Measurements from ENCODE around the gene GPR141.

The GPR141 gene, protein sequence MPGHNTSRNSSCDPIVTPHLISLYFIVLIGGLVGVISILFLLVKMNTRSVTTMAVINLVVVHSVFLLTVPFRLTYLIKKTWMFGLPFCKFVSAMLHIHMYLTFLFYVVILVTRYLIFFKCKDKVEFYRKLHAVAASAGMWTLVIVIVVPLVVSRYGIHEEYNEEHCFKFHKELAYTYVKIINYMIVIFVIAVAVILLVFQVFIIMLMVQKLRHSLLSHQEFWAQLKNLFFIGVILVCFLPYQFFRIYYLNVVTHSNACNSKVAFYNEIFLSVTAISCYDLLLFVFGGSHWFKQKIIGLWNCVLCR

DNA sequence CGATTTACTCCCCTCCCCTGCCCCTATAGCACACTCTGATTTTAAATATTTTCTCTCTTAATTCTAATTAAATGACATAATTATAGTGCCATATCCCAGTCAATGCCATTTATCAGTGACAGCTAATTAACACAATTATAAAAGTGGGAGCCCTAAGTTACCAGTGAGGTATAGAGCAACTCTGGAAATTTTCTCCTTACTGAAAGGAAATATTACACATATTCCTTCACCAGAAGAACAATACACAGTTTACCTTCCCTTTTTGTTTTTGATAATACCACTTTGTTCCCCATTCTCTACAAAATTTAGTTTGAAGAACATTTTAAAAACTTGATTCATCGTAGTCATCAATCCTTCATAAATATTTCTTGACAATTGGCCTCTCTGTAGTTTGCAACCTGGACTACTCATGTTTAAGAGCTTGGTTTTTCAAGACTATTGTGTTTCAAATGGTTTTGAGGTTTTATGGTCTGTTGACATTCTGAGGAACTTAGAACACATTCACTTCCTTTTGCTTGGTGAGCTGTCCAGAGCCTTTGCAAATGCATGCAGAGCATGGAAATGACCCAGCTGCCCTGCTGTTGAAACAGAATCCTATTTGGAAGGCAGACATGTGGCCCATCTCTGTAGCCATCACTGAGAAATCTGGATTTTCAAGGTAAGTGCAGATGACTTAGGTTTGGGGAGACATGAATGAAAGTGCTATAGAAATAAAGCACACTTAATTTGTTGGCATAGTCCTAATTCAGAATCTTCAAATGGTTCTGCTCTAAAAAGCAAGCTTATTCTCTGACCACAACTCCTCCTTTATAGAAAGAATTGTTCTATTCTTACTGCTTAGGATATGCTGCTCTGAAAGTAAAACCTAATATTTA, at the start of gene GPR141:
Gene GPR141 (plus strand): TSS at position 521 of the 875 bp plus-strand sequence. CDS start 56,628 bp downstream, outside the sequence.
- DNase-seq, result no peak

DNA sequence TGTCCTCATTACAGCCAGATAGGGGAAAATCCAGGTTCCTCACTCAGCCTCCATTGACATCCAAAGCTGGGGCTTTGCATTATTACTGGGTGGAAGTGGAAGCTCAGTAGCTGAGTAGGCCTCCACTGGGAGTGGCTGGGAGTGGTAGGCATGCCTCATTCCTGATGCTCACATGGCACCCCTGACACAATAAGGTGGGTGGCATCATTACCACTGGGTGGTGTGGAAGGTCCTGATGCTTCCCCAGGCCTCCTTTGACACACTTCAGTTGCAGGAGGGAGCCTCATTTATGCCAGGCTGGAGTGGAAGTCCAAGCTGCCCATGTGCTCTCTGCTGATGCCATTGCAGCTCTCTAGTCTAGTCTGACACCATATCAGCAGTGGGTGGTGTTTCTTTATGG, 48.2 kb upstream of the GPR141 start:
- DNase-seq, result no peak

DNA sequence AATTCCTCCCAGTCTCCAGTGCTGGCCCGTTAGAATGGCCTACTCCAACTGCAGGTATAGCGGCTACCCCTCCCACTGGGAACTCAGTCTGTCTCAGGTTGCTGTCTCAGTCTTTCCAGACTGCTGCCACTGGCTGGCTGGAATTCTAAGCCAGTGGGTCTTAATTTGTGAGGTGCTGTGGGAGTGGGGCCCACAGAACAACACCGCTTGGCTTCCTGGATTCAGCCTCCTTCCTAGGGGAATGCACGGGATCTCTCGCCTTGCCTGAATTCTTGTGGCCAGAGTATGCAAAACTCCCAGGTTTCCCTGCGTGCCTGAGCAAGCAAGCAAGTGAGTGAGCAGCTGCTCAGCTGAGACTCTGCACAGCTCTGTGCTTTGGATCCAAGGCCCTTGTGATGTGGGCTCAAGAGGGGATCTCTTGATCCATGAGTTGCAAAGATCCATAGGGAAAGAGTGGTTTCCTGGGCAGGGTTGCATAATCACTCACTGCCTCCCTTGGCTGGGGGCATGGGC, 41.5 kb upstream of the GPR141 start:
- no peak for DNase-seq

DNA sequence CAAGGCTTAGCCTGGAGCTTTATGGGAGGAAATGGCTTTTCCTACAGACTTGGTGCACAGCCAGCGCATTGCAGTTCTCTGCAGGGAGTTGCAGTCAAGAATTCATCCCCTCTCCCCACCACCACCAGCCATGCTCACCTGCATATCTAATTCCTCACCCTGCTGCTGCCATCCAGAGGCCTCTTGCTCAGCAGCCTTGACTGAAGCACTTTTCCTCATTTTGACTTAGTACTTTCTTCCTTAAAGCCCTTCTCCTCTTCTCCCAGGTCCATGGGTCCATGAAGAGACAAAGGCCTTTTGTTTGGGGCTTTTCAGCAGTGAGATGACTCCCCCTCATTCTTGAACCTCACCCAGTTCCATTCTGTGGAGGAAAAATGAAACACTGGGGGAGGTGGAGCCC, 39.7 kb upstream of the GPR141 start:
- DNase-seq, result peak; percentile 7

DNA sequence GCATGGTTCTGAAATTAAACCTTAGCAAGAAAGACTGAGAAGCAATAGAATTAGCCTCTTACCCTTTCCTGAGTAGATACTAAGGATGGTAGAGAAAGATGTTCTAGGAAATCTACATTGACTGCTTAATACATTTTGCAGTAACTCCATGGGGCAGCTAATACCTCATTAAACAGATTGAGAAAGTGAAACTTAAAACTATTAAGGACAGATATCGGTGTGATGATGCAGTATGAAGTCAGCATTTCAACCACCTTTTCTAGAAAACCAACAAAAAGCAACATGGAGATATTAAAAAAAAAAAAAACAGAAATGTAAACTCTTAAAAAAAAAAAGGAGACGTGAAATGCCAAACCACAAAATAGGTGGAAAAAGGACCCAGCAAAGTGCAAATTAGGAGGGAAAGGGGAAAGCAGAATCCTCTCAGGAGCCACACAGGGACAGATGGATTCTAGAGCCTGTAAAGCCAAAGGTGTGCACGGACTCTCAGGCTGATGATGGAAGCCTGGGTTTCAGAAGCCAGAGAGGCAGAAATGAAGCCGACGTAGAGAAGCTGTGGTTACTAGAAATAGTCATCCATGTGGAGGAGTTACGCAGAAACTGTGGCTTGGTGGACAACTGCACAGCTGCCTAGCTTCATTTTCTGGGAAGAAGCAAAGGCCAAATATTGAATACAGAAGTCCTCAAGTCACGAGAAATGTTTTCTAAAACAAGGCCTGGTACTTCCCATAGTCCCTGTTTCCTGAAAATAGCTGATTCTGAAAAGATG, 38.1 kb upstream of the GPR141 start:
- no peak for DNase-seq

DNA sequence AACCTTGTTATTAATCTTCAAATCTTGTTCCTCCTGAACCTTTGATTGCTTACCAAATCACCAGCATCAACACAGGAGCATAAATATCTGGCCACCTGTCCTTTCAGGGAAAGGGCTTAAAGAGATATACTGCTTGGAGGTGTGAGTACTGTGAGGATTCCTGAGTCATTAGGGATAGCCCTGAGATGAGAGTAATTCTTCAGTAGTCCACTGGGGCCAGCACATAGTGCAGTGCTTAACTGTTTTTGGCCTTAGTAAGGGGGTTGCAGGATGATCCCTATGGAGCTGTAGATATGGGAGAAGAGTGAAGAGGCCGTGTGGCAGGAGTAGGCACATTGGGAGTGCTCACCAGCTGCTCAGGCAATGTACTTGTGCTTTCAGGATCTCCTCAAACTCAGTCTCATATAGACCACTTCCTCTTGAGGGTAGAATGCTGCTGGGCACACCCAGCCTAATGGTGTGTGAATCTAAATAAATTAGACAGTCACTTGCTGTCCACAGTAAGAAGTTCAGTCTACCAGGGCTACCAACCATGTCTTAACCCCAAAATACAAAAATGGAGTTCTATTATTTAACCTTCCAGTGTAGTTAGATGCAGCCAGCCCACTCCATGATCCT, 26.5 kb upstream of the GPR141 start:
- DNase-seq, result no peak

DNA sequence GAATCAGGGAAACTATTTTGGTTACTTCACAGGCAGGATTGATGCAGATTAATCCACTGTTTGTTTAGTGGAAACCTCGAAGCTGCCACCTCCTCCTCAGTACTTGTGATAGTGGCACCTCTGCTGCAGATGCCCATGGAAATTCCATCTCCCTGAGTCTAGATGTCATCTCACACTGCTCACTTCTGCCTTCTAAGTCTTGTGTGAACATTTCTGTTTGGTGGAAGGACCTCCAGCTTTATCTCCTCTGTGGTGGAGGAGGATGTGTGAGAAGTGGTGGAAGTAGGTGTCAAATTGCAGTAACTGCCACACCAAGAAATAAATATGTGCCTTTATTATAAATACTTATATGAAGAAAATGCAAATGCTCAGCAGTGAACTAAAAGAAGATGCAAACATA, 25.8 kb upstream of the GPR141 start:
- no peak for DNase-seq

DNA sequence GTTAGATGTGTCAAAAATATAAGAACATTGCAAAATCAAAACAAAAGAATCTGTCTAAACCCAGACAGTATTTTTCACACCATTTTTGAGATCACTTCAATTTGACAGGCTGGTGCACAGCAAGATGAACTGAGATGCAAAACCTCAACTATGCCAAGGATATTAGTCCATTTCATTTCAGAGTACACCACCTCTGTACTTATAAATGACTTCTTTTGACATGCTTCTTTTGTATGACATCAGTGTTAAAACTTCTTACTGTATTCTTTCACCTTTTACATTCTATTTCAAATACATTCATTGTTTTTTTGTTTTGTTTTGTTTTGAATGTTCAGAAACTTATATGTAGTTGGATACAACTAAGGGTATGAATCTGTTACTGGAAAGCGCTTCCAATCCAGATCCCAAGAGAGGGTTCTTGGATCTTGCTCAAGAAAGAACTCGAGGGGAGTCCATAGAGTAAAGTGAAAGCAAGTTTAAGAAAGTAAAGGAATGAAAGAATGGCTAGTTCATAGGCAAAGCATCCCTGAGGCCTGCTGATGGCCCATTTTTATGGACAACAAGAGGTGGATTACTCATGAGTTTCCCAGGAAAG, 23.5 kb upstream of the GPR141 start:
- DNase-seq, result no peak

DNA sequence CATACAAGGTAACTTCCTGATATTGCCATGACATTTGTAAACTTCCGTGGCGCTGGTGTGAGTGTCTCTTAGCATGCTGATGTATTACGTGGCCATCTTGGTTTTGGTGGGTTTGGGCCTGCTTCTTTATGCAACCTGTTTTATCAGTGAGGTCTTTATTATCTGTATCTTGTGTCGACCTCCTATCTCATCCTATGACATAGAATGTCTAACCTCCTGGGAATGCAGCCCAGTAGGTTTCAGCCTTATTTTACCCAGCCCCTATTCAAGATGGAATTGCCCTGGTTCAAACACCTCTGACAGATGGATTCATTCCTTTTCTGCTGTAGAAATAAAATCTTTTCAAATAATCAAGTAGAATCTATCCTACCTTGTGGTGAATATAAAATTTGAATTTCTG, 23.0 kb upstream of the GPR141 start:
- no peak for DNase-seq

DNA sequence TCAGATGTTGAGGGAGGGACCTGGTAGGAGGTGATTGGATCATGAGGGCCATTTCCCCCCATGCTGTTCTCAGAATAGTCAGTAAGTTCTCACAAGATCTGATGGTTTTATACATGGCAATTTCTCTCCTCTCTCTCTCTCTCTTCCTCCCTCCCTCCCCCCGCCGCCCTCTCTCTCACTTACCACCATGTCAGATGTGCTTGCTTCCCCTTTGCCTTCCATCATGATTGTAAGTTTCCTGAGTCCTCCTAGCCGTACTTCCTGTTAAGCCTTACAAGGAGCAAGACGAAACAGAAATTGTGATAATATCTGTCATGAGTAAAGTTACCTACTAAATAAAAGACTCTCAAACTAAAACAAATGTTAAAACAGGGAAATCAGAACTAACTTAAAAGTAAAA, 19.9 kb upstream of the GPR141 start:
- no peak for DNase-seq

DNA sequence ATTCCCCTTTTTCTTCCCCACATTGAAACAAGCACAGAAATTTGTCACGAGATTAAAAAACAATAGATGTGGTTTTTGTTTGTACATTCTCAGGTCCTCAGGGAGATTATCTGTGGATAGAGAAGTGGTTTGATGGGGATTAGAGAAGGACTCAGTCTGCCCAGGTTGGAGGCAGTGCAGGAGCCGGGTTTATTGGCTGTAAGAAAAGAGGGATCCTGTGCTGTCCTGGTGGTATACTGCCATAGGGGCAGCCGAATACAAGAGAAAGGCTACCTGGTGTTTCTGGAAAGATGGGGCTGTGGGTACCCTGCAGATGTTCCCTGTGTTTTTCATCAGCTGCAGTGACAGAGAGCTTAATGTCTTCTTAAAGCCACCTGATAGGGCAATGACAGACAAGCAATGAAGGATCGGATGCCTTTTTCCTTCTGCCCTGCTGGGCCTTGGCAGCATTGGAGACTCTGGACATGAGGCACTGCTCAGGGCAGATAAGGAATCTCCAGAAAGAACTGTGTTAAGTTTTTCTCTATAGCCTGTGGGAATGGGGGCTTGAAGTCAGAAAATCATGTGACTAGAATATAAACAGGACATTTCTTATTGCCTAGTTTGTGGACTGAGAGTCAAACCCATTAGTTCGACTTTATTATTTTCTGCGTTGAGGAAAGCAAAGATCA, 18.1 kb upstream of the GPR141 start:
- no peak for DNase-seq

DNA sequence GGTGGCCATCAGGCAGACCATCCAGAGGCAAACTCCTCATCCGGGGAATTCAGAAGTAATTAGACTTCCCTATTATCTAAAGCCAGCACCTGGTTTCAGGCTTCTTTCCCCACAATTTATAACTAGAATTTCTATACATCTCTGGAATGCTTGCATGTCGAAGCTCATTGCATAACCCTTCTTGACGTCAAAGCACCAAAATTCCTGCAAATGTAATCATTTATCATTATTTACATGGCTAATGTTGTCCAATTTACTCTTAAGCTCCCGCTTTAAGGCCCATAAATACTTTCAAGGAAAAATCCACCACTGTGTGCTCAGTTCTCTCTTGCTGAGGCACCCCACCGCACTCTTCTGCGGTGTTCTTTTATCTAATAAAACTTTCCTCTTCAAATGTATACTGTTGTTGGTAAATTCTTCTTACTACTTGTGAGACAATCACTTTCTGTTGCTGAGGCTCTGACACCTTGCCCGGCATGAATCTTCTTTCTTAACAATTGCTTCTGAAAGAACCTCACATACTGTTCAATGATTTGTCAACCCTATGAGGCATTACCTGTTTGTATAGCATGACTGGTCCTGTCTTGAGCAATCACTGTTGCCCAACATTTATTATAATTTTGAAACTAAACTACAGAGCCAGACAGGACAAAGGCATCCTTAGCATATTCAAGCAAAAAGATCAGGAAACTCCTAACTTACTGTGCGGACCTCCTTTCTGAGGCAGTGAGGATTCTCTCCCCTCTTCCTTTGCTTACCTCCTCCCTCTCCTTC, 17.4 kb upstream of the GPR141 start:
- no peak for DNase-seq

DNA sequence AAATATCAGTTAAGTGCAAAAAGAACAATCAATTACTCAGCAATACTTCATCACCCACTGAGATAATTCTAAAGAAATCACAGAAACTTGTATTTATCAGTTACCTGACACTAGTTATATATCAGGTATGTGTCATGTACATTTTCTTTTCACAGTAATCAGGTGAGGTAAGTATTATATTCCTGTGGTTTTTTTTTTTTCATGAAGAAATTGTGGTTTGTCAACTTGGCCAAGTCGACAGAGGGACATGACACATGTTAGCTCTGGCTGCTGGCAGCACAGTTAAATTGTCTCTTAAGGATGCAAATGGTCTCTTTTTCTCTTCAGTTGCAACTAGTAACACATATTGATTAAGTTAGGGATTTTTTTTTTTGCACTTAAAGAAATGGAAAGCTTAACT, 13.7 kb upstream of the GPR141 start:
- DNase-seq, result no peak

DNA sequence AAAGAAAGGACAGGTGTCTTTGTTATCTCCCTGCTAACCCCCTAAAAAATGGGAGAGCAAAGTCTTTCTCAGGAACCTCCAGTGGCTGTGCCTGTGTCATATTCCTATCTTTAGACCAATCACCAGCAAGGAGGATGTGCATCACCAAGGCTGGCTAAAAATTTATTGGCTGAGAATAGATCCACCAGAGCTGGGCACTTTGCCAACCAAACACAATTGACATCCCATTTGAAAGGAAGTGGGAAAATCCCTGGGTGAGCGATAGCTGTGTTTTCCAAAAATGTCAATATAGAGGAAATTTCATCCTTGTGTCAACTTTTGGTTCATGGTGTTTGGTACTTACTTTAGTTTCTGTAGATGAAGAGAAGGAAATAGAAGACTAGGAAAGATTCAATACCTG, 13.1 kb upstream of the GPR141 start:
- no peak for DNase-seq

DNA sequence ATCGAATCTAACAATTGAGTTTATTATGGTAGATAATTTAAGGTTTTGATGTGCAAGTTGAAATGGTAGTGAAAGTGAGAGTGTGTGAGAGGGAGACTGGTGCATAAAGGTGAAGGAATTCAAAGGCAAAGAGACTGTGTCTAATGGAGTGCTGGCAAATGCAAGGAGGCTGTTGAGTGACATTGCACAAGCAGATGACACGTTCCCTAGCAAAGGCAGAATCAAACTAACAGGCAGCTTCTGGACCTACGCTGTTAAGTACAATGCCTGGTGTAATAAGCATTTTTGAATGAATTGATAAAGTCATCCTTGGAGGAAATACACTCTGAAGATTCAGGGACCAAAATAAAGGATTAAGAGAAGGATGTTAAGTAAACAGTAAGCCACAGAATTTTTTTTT, 11.7 kb upstream of the GPR141 start:
- no peak for DNase-seq

DNA sequence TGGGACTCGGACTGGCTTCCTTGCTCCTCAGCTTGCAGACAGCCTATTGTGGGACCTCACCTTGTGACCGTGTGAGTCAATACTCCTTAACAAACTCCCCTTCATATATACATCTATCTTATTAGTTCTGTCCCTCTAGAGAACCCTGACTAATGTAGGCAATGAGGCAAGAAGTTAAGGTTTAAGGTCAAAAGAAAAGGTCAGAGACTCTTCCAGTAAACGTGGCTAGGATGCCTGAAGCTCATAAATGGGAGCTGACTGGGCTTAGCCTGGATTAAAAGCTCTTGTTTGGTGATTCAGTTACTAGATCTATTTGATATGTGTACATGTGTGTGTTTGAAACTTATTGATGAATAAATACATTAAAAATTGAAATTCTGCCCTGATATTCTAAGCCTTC, 10.6 kb upstream of the GPR141 start:
- DNase-seq, result no peak

DNA sequence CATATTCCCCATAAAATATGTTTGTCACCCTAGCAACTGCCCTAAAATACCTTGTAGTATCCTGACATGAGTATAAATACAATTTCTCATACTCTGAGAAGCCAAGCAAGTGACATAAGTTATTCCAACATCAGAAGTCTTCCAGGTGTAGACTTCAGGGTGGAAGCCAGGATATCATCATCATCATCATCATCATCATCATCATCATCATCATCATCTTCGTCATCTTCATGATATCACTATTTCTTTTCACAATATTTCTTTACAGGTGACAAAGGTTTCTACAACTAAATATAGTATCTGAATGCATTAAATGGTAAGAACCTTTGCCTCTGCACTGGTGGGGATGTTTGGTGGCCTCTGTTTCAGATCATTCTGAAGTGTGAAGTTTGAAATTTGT, 10.0 kb upstream of the GPR141 start:
- no peak for DNase-seq

DNA sequence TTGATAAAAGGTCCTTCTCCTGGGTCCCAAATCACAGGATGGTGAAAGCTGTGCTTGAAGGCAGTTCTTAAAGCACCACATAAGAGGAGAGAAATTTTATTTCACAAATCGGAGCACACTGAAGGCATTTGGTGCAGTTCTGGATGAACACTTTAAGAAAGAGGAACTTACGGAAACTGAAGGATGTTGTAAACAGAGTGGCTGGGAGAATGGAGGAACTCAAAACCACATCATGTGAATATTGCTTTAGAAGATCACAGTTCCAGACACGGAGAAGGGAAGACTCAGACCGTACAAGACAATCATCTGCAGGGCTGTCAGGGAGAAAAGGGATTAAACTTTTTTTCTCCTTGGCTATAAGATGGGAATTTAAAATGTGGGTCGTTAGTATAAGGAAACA, 9.0 kb upstream of the GPR141 start:
- no peak for DNase-seq

DNA sequence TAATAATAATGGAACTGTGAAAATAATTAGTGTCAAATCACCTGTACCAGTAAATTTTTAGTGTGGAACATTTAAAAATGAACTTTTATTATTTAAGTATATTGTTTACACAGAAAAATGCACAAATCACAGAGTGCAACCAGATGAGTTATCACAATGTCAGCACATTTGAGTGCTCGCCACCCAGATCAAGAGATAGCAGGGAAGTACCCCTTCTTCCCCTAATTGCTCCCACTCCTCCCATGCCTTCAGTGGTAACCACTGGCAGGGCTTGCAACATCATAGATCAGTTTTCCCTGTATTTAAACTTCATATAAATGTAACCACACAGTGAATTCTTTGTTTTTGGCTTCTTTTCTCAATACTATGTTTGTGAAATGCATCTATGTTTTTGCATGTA, 7.8 kb upstream of the GPR141 start:
- DNase-seq, result no peak

DNA sequence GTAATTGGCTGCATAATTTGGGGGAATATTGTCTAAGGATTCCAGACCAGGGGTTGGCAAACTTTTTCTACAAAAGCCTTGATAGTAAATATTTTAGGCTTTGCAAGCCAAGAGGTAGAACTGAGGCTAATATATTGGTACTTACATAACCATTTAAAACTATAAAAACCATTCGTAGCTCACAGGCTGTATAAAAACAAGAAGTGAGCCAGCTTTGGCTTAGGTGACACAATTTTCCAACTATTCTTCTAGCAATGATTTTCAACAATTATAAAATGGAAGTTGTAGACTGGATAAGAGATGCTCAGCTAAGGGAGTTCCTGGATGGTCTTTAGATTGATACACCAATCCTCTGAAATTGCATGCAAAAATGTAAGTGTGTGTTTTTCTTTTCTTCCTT, 1.4 kb downstream of the GPR141 start:
- no peak for DNase-seq
